H9 (cell line): ENCODE measurements around the gene GPX7. TPM values are rescaled to one million over a fixed set of nuclear protein-coding genes. Genes with fewer than 3 reads are reported as not detected.

Experiments
- DNase-seq: peaks from one replicate; pipeline ENCODE4 v3.0.0-alpha.2; 2017
- H2AFZ ChIP-seq: one replicate; pipeline ENCODE4 v1.6.1; 2013; ENCODE audit warnings: mild to moderate bottlenecking, low read length, control low read depth, moderate library complexity
- H2AK5ac ChIP-seq: 2 replicates; pipeline ENCODE4 v1.6.1; 2013; ENCODE audit warnings: low read length, control low read depth, mixed read lengths; ENCODE audit not compliant: insufficient read length
- H2BK120ac ChIP-seq: one replicate; pipeline ENCODE4 v1.6.1; 2013; ENCODE audit warnings: low read depth, mild to moderate bottlenecking, low read length, control low read depth, inconsistent platforms; ENCODE audit not compliant: poor library complexity, severe bottlenecking
- H2BK12ac ChIP-seq: 2 replicates; pipeline ENCODE4 v1.6.1; 2013; ENCODE audit warnings: low read length, control low read depth, mixed read lengths, low read depth; ENCODE audit not compliant: insufficient read length
- H2BK15ac ChIP-seq: 2 replicates; pipeline ENCODE4 v1.6.1; 2013; ENCODE audit warnings: low read depth, low read length, control low read depth
- H2BK20ac ChIP-seq: one replicate; pipeline ENCODE4 v1.6.1; 2013; ENCODE audit warnings: low read depth, mild to moderate bottlenecking, low read length, control low read depth, inconsistent platforms; ENCODE audit not compliant: poor library complexity, severe bottlenecking
- H2BK5ac ChIP-seq: 2 replicates; pipeline ENCODE4 v1.6.1; 2013; ENCODE audit warnings: low read length, control low read depth, mixed read lengths; ENCODE audit not compliant: insufficient read length
- H3K14ac ChIP-seq: 2 replicates; pipeline ENCODE4 v1.6.1; 2013; ENCODE audit warnings: low read length, control low read depth; ENCODE audit not compliant: insufficient read depth
- H3K18ac ChIP-seq: 2 replicates; pipeline ENCODE4 v1.6.1; 2013; ENCODE audit warnings: low read depth, mild to moderate bottlenecking, mixed read lengths, low read length, control low read depth; ENCODE audit not compliant: insufficient read length
- H3K23ac ChIP-seq: 2 replicates; pipeline ENCODE4 v1.6.1; 2013; ENCODE audit warnings: low read length, control low read depth, mixed read lengths, low read depth; ENCODE audit not compliant: insufficient read length
- H3K23me2 ChIP-seq: 2 replicates; pipeline ENCODE4 v1.6.1; 2013; ENCODE audit warnings: low read depth, mild to moderate bottlenecking, mixed read lengths, low read length, control low read depth; ENCODE audit not compliant: insufficient read length, poor library complexity, severe bottlenecking
- H3K27ac ChIP-seq: 2 replicates; pipeline ENCODE4 v1.5.1; 2013; ENCODE audit warnings: low read length, control low read depth, mixed read lengths, low read depth; ENCODE audit not compliant: insufficient read length
- H3K27me3 ChIP-seq: 2 replicates; pipeline ENCODE4 v1.6.1; 2013; ENCODE audit warnings: low read length, control low read depth, inconsistent platforms; ENCODE audit not compliant: insufficient read depth
- H3K4ac ChIP-seq: 2 replicates; pipeline ENCODE4 v1.6.1; 2013; ENCODE audit warnings: low read depth, mild to moderate bottlenecking, control low read depth, inconsistent platforms, low read length, moderate library complexity
- H3K4me1 ChIP-seq: 2 replicates; pipeline ENCODE4 v1.6.1; 2013; ENCODE audit warnings: low read length, control low read depth, inconsistent platforms; ENCODE audit not compliant: insufficient read depth
- H3K4me2 ChIP-seq: 2 replicates; pipeline ENCODE4 v1.6.1; 2013; ENCODE audit warnings: low read length, control low read depth, mixed read lengths; ENCODE audit not compliant: insufficient read length, insufficient read depth
- H3K56ac ChIP-seq: 2 replicates; pipeline ENCODE4 v1.6.1; 2013; ENCODE audit warnings: low read depth, mild to moderate bottlenecking, mixed read lengths, low read length, control low read depth; ENCODE audit not compliant: insufficient read length
- H3K79me1 ChIP-seq: 2 replicates; pipeline ENCODE4 v1.6.1; 2013; ENCODE audit warnings: low read depth, mild to moderate bottlenecking, moderate library complexity, low read length, control low read depth, inconsistent platforms; ENCODE audit not compliant: insufficient read depth, poor library complexity, severe bottlenecking
- H3K79me2 ChIP-seq: 2 replicates; pipeline ENCODE4 v1.6.1; 2013; ENCODE audit warnings: low read length, control low read depth, inconsistent platforms; ENCODE audit not compliant: insufficient read depth
- H3K9ac ChIP-seq: 2 replicates; pipeline ENCODE4 v1.6.1; 2013; ENCODE audit warnings: low read length, control low read depth, mixed read lengths; ENCODE audit not compliant: insufficient read length; ENCODE audit errors: extremely low read depth
- H3K9me3 ChIP-seq: one replicate; pipeline ENCODE4 v1.6.1; 2013; ENCODE audit warnings: low read depth, low read length, inconsistent platforms; ENCODE audit not compliant: control insufficient read depth
- H3T11ph ChIP-seq: one replicate; pipeline ENCODE4 v1.6.1; 2013; ENCODE audit warnings: mild to moderate bottlenecking, low read length, control low read depth, inconsistent platforms
- H4K20me1 ChIP-seq: one replicate; pipeline ENCODE4 v1.6.1; 2013; ENCODE audit not compliant: control insufficient read depth, insufficient read length, insufficient read depth
- H4K5ac ChIP-seq: 2 replicates; pipeline ENCODE4 v1.6.1; 2013; ENCODE audit warnings: low read depth, mild to moderate bottlenecking, mixed read lengths, low read length, control low read depth; ENCODE audit not compliant: insufficient read length
- H4K8ac ChIP-seq: replicated peaks from 2 replicates; pipeline ENCODE4 v1.6.1; 2013; ENCODE audit warnings: low read length, control low read depth, mixed read lengths, low read depth; ENCODE audit not compliant: insufficient read length
- H4K91ac ChIP-seq: 2 replicates; pipeline ENCODE4 v1.6.1; 2013; ENCODE audit warnings: low read depth, mild to moderate bottlenecking, moderate library complexity, mixed read lengths, low read length, control low read depth; ENCODE audit not compliant: insufficient read length
- H3K27ac Mint-ChIP-seq, 3 experiments: 2 replicates in 2 of 3; 3 replicates in 1 of 3; pipeline ENCODE4 v1.8.0; 2020 to 2021; ENCODE audit warnings: mixed read lengths in 3 of 3, mild to moderate bottlenecking in 1 of 3, moderate library complexity in 1 of 3
- H3K27me3 Mint-ChIP-seq: 2 replicates; pipeline ENCODE4 v1.8.0; 2021; ENCODE audit warnings: low read depth, mild to moderate bottlenecking, moderate library complexity, mixed read lengths
- H3K36me3 Mint-ChIP-seq, 3 experiments: 2 replicates in 2 of 3; 3 replicates in 1 of 3; pipeline ENCODE4 v1.8.0; 2020 to 2021; ENCODE audit warnings: low read depth in 3 of 3, mixed read lengths in 3 of 3; ENCODE audit not compliant: insufficient read depth in 1 of 3
- H3K4me1 Mint-ChIP-seq, 2 experiments: 2 replicates each; pipeline ENCODE4 v1.8.0; 2020; ENCODE audit warnings: mixed read lengths in 2 of 2
- H3K4me3 Mint-ChIP-seq, 2 experiments: 2 replicates in 1 of 2; 3 replicates in 1 of 2; pipeline ENCODE4 v1.8.0; 2020 to 2021; ENCODE audit warnings: mild to moderate bottlenecking in 2 of 2, mixed read lengths in 2 of 2, moderate library complexity in 1 of 2
- H3K9me3 Mint-ChIP-seq, 2 experiments: 2 replicates in 1 of 2; 3 replicates in 1 of 2; pipeline ENCODE4 v1.8.0; 2020; ENCODE audit warnings: mild to moderate bottlenecking in 2 of 2, mixed read lengths in 2 of 2, moderate library complexity in 1 of 2
- WGBS: extraction: QIAGEN DNeasy Blood & Tissue Kit; methylation state at CpG from one replicate; pipeline ENCODE4 v1.1.7; 2013; ENCODE audit warnings: missing lambda C conversion rate, low lambda C conversion rate, mixed read lengths; ENCODE audit not compliant: insufficient read length; ENCODE audit errors: extremely low coverage; 5-methylcytosine and 5-hydroxymethylcytosine counted together
- total RNA-seq: library from RNA; stranded (reverse); gene quantifications from 2 replicates; pipeline ENCODE4 v1.2.1, GENCODE V29; 2021
- TF ChIP-seq, protein P1 (sequence below): fragments of 200-600 bp; sonication (generic); conservative IDR thresholded peaks from 3 replicates; pipeline ENCODE4 v1.8.0; 2021; ENCODE audit warnings: antibody characterized with exemption, mild to moderate bottlenecking

The GPX7 gene
- total RNA-seq, 1 experiment from 2014 or later, result 12.1 TPM

DNA sequence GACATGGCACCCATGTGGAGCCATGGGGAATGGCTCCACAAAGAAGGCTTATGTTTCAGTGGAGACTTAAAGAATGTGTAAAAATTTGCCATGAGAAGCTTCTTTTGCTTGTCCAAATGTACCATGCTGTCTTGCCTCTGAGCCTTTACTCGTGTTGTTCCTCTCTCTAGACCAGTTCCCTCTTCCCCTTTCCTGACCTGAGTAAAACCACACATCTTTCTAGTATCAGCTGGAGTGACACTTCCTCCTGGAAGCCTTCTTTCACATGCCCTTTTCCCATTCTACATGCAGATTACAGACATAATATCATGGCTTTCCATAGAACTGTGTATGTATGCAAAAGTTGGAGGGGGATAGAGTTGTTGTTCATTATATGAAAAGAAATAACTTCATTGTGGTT, 13.6 kb upstream of the GPX7 start:
- H3K27me3 ChIP-seq, result no peaks in the 10 kb centered on the region
- Mint-ChIP-seq H3K27me3 (no peaks in the 10 kb centered on the region), H3K36me3 (no peaks in the 10 kb centered on the region), H3K9me3 (no peaks in the 10 kb centered on the region), H3K27ac (no peak overlapping the region), H3K4me1 (peaks cover 14 to 26% of the 10 kb centered on the region in 2 experiments), H3K4me3 (no peak overlapping the region)
- no peak overlapping the region for H2BK20ac ChIP-seq
- H4K20me1 ChIP-seq, result no peaks in the 10 kb centered on the region
- no peak overlapping the region for H3K4me2 ChIP-seq
- no peak overlapping the region for H4K91ac ChIP-seq
- WGBS, result no CpG with 5 or more reads among the region's 1 CpG
- H3K56ac ChIP-seq, result no peak overlapping the region
- H3K14ac ChIP-seq, result no peak overlapping the region
- H2BK15ac ChIP-seq, result no peak overlapping the region
- H2BK120ac ChIP-seq, result no peak overlapping the region
- no peaks in the 10 kb centered on the region for H3K79me2 ChIP-seq
- H2BK5ac ChIP-seq, result no peak overlapping the region
- no peak overlapping the region for H4K8ac ChIP-seq
- H3K4me1 ChIP-seq, result no peaks in the 10 kb centered on the region
- no peak overlapping the region for H3K27ac ChIP-seq
- H3K4ac ChIP-seq, result no peak overlapping the region
- H2BK12ac ChIP-seq, result no peak overlapping the region
- no peak overlapping the region for H3K9ac ChIP-seq
- no peak overlapping the region for H3K18ac ChIP-seq
- H3K23ac ChIP-seq, result no peak overlapping the region
- no peak overlapping the region for H2AK5ac ChIP-seq
- H3K23me2 ChIP-seq, result no peaks in the 10 kb centered on the region
- H3K9me3 ChIP-seq, result no peaks in the 10 kb centered on the region
- H3T11ph ChIP-seq, result no peak overlapping the region
- H3K79me1 ChIP-seq, result no peaks in the 10 kb centered on the region
- H2AFZ ChIP-seq, result no peak overlapping the region
- no peak overlapping the region for H4K5ac ChIP-seq
- DNase-seq, result no peak
- TF ChIP-seq, protein P1, sequence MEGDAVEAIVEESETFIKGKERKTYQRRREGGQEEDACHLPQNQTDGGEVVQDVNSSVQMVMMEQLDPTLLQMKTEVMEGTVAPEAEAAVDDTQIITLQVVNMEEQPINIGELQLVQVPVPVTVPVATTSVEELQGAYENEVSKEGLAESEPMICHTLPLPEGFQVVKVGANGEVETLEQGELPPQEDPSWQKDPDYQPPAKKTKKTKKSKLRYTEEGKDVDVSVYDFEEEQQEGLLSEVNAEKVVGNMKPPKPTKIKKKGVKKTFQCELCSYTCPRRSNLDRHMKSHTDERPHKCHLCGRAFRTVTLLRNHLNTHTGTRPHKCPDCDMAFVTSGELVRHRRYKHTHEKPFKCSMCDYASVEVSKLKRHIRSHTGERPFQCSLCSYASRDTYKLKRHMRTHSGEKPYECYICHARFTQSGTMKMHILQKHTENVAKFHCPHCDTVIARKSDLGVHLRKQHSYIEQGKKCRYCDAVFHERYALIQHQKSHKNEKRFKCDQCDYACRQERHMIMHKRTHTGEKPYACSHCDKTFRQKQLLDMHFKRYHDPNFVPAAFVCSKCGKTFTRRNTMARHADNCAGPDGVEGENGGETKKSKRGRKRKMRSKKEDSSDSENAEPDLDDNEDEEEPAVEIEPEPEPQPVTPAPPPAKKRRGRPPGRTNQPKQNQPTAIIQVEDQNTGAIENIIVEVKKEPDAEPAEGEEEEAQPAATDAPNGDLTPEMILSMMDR, result no peak
